Measurements from ENCODE around the gene TMEM184B. TPM values are rescaled to one million over a fixed set of nuclear protein-coding genes. Genes with fewer than 3 reads are reported as not detected.
"Not testable (repeated sequence)": the region's sequence is repeated elsewhere in the genome, so short reads cannot be mapped to it uniquely, and the experiment has no call there.

Gene TMEM184B
- total and polyA plus RNA-seq, 10 of the 15 experiments (the other 5 are each of a cell fraction or from before 2014, with no cell fraction given): 0.56 to 22.4 (median 7.9) TPM

DNA sequence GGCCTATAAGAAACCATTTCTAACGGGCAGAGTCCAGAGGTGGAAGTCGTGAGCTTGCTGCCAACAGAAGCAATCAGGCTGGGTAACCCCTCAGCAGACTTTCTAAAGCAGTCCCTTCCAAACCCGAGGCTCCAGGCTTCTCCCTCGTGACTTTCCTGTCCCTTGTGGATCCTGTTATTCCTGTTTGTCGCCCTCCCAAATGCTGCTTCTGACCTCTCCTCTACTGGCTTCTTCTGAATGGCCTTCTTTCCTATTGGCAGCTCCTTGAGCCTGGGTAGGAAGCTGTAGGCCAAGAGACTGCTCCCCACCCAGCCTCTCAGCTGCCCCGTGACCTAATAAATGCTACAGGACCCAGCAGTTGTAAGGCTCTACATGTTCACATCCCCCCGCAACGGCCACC is 36.0 kb downstream of the TMEM184B start (continued):
- TF ChIP-seq ZNF274 (IDR thresholded peaks at IDR 0.05; ENCODE audit: insufficient read depth, insufficient read length): no peak
- no peak for TF ChIP-seq POLR2A (IDR thresholded peaks at IDR 0.05; ENCODE audit: low read depth, low read length)
- TF ChIP-seq CHD2 (IDR thresholded peaks at IDR 0.05; ENCODE audit: borderline replicate concordance, low read depth, low read length): no peak
- no peak for TF ChIP-seq ZNF384 (IDR thresholded peaks at IDR 0.05; ENCODE audit: borderline replicate concordance, low read depth, low read length)
- no peak for TF ChIP-seq BCL11A (IDR thresholded peaks at IDR 0.05; ENCODE audit: low read depth, low read length)
- no peak for TF ChIP-seq SMAD1 (IDR thresholded peaks at IDR 0.05; ENCODE audit: low read depth, partially characterized antibody)

- Histone ChIP-seq H3K36me3 (ENCODE audit: control insufficient read depth in 2 of 2, insufficient read depth in 2 of 2, low read length in 1 of 2) (peaks cover 0 to 3% of the 10 kb centered on the region in 2 experiments; a peak in 2 of 4 replicates), H3K4me1 (ENCODE audit: control insufficient read depth, insufficient read depth, low read length) (no peaks in the 10 kb centered on the region), H2AFZ (ENCODE audit: control insufficient read depth, low read depth, low read length) (no peak overlapping the region), H3K27ac (ENCODE audit: control insufficient read depth, insufficient read depth) (no peak overlapping the region), H3K4me2 (ENCODE audit: control insufficient read depth, insufficient read depth) (no peak overlapping the region), H4K20me1 (ENCODE audit: control insufficient read depth, insufficient read depth) (no peaks in the 10 kb centered on the region), H3K4me3 (no peak overlapping the region), H3K9me3 (replicated peaks; ENCODE audit: control insufficient read depth, insufficient read depth, low read length) (no peaks in the 10 kb centered on the region), H3K79me2 (ENCODE audit: control insufficient read depth, insufficient read depth, low read length) (no peaks in the 10 kb centered on the region), H3K27me3 (replicated peaks in 1 of 2; ENCODE audit: control insufficient read depth in 2 of 2, insufficient read depth in 2 of 2, low read length in 1 of 2) (no peaks in the 10 kb centered on the region), H3K9ac (ENCODE audit: control insufficient read depth, insufficient read depth, low read length) (no peak overlapping the region)
- FAIRE-seq: no peak
- ChIA-PET RAD21 (ENCODE audit: unreplicated experiment) (no interaction called here), SMC1A (ENCODE audit: uncharacterized antibody, unreplicated experiment) (no interaction called here), POLR2A (no interaction called here), CTCF (interaction anchor here (0.8 kb wide), 1 partner anchor 22 kb away, joined by 3 read pairs; no protein-coding TSS in a partner anchor)
- no TSS peak for BruUV-seq (replicated peaks)
- in situ Hi-C loops (cut with MboI): no loop called here
- ATAC-seq: no peak
- TF ChIP-seq TARDBP (IDR thresholded peaks at IDR 0.05; ENCODE audit: borderline replicate concordance): no peak
- no peak for TF ChIP-seq STAT3 (IDR thresholded peaks at IDR 0.05; ENCODE audit: low read depth, low read length)
- TF ChIP-seq TCF3 (IDR thresholded peaks at IDR 0.05; ENCODE audit: borderline replicate concordance, insufficient read depth, low read depth, low read length): no peak
- TF ChIP-seq, protein P1, sequence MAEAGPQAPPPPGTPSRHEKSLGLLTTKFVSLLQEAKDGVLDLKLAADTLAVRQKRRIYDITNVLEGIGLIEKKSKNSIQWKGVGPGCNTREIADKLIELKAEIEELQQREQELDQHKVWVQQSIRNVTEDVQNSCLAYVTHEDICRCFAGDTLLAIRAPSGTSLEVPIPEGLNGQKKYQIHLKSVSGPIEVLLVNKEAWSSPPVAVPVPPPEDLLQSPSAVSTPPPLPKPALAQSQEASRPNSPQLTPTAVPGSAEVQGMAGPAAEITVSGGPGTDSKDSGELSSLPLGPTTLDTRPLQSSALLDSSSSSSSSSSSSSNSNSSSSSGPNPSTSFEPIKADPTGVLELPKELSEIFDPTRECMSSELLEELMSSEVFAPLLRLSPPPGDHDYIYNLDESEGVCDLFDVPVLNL (IDR thresholded peaks at IDR 0.05; ENCODE audit: low read depth, low read length): no peak
- TF ChIP-seq IKZF2 (IDR thresholded peaks at IDR 0.05): no peak
- TF ChIP-seq, protein P2, sequence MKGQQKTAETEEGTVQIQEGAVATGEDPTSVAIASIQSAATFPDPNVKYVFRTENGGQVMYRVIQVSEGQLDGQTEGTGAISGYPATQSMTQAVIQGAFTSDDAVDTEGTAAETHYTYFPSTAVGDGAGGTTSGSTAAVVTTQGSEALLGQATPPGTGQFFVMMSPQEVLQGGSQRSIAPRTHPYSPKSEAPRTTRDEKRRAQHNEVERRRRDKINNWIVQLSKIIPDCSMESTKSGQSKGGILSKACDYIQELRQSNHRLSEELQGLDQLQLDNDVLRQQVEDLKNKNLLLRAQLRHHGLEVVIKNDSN (IDR thresholded peaks at IDR 0.05; ENCODE audit: borderline replicate concordance, extremely low read length, insufficient read depth, low read depth, low read length): no peak
- no peak for DNase-seq (ENCODE audit: low read depth, low spot score)
- intact Hi-C loops (cut with micrococcal nuclease; ENCODE audit: unreplicated experiment): no loop called here
- WGBS (ENCODE audit: insufficient coverage, insufficient replicate concordance, low lambda C conversion rate, missing lambda C conversion rate): 90% methylated on average over 14 of the region's 14 CpGs
These were observed 37.5 kb downstream of the TMEM184B start for GRCh38 chr22:38235240-38235850.

GRCh38 chr22:38233856-38234255 is 39.0 kb downstream of the TMEM184B start:
- WGBS (ENCODE audit: insufficient coverage, insufficient replicate concordance, low lambda C conversion rate, missing lambda C conversion rate): 96% methylated on average over 10 of the region's 10 CpGs
- in situ Hi-C loops (cut with MboI): not testable (repeated sequence)

More at GRCh38 chr22:38233856-38234255, 39.0 kb downstream of the TMEM184B start:
- H3K9ac ChIP-seq (ENCODE audit: control insufficient read depth, insufficient read depth, low read length); CTCF ChIA-PET; H4K20me1 ChIP-seq (ENCODE audit: control insufficient read depth, insufficient read depth); H3K4me2 ChIP-seq (ENCODE audit: control insufficient read depth, insufficient read depth); DNase-seq (ENCODE audit: low read depth, low spot score); H3K79me2 ChIP-seq (ENCODE audit: control insufficient read depth, insufficient read depth, low read length); FAIRE-seq; H3K36me3 ChIP-seq (ENCODE audit: control insufficient read depth in 2 of 2, insufficient read depth in 2 of 2, low read length in 1 of 2); H3K27me3 ChIP-seq (replicated peaks in 1 of 2; ENCODE audit: control insufficient read depth in 2 of 2, insufficient read depth in 2 of 2, low read length in 1 of 2); H3K4me3 ChIP-seq; SMC1A ChIA-PET (ENCODE audit: uncharacterized antibody, unreplicated experiment); intact Hi-C loops (cut with micrococcal nuclease; ENCODE audit: unreplicated experiment); H2AFZ ChIP-seq (ENCODE audit: control insufficient read depth, low read depth, low read length); BruUV-seq (replicated peaks); H3K9me3 ChIP-seq (replicated peaks; ENCODE audit: control insufficient read depth, insufficient read depth, low read length); ATAC-seq; H3K27ac ChIP-seq (ENCODE audit: control insufficient read depth, insufficient read depth); H3K4me1 ChIP-seq (ENCODE audit: control insufficient read depth, insufficient read depth, low read length): not testable (repeated sequence)
- POLR2A ChIA-PET: interaction anchor here (0.5 kb wide), 1 partner anchor 57 kb away, joined by 3 read pairs; no protein-coding TSS in a partner anchor
- RAD21 ChIA-PET (ENCODE audit: unreplicated experiment): interaction anchor here (1.4 kb wide), 1 partner anchor 181 kb away, joined by 4 read pairs; no protein-coding TSS in a partner anchor

All from GM12878 (cell line).